ENCODE results near the gene IRX4. TPM values are rescaled to one million over a fixed set of nuclear protein-coding genes. Genes with fewer than 3 reads are reported as not detected.

Gene IRX4
- polyA plus RNA-seq, 1 donor = not detected

DNA sequence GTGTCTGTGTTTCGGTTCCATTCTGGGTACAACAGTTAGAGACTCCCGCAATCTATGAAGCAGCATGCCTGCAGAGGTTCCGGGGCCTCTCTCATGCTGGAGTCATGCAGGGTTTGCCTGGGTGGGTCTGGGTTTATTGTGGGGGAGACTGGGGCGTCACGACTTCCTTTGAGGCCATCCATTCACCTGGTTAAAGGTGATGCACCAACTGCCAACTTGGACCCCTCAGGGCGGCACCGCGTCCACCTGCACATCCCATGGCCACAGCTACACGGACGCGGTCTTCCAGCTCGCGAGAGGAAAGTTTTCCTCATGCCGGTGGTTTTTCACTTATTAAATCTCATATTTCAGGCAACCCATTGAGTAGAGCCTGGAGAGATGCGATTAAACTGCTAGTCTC, 30.9 kb upstream of the IRX4 start:
- WGBS (ENCODE audit: insufficient coverage, low lambda C conversion rate) = 100% methylated on average over 1 of the region's 15 CpGs
- H3K27me3 ChIP-seq (ENCODE audit: control insufficient read depth, insufficient read depth, low read length) = peaks cover 3% of the 10 kb centered on the region
- no peaks in the 10 kb centered on the region for H3K36me3 ChIP-seq (ENCODE audit: control insufficient read depth, insufficient read depth, low read length)
- H3K4me3 ChIP-seq (ENCODE audit: low read length) = no peak overlapping the region
- no peak for DNase-seq
- H3K9me3 ChIP-seq (ENCODE audit: control insufficient read depth, low read depth, low read length) = peaks cover 3% of the 10 kb centered on the region
- no peak overlapping the region for H3K27ac ChIP-seq (ENCODE audit: low read length)
- no peaks in the 10 kb centered on the region for H3K4me1 ChIP-seq (ENCODE audit: control insufficient read depth, insufficient read depth, low read length)

DNA sequence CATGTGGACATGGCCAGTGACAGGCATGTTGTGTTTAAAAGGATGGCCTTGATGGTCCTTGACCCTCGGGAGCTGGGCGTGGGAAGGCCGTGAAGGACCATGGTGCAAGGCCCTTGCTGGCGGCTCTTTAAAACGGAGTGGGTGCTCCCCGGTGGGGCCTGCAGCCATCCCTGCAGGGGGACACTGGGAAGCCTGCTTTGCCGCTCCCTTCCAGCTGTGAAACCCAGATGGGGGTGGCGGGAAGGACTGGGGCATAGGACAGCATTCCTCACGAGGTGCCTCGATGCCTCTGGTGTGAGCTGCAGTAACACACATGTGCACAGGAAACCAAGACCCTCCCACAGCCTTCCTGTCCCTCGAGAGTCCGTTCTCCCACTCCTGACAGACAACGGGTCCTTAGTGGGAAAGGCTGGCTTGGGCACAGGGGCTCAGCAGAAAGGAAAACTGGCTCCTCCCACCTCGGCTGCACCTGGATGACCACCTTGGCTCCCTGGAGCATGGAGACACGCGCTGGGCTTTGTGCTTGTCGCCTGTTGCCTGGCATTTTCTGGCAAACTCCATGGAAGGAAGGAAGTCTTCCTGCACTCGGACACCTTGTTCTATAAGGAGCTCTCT, 30.3 kb upstream of the IRX4 start:
- no CpG with 5 or more reads among the region's 18 CpGs for WGBS (ENCODE audit: insufficient coverage, low lambda C conversion rate)
- peaks cover under 1% of the 10 kb centered on the region for H3K27me3 ChIP-seq (ENCODE audit: control insufficient read depth, insufficient read depth, low read length)
- no peaks in the 10 kb centered on the region for H3K4me1 ChIP-seq (ENCODE audit: control insufficient read depth, insufficient read depth, low read length)
- peaks cover 3% of the 10 kb centered on the region for H3K9me3 ChIP-seq (ENCODE audit: control insufficient read depth, low read depth, low read length)
- no peaks in the 10 kb centered on the region for H3K36me3 ChIP-seq (ENCODE audit: control insufficient read depth, insufficient read depth, low read length)
- H3K4me3 ChIP-seq (ENCODE audit: low read length) = no peak overlapping the region
- no peak for DNase-seq
- no peak overlapping the region for H3K27ac ChIP-seq (ENCODE audit: low read length)

DNA sequence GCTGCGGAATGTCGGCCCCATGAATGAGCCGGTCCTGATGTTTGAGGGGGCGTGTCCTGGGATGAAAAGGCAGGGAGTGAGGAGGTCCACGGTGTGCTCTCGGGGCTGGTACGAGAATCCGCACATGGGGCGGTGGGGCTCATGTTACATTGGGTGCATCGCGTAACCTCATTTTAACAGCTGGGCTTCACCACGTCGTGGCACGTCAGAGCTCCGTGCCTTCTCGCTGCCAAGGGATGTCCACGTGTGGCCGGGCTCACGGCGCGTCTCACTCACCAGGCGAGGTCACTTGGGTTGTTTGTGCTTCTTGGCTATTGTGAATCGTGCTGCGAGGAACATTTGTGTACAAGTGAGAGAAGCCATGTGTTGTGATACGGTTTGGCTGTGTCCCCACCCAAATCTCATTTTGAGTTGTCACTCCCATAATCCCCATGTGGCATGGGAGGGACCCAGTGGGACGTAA, 29.1 kb upstream of the IRX4 start:
- Histone ChIP-seq H3K4me3 (ENCODE audit: low read length) (no peak overlapping the region), H3K27ac (ENCODE audit: low read length) (no peak overlapping the region), H3K4me1 (ENCODE audit: control insufficient read depth, insufficient read depth, low read length) (no peaks in the 10 kb centered on the region), H3K27me3 (ENCODE audit: control insufficient read depth, insufficient read depth, low read length) (no peaks in the 10 kb centered on the region), H3K9me3 (ENCODE audit: control insufficient read depth, low read depth, low read length) (peaks cover 3% of the 10 kb centered on the region), H3K36me3 (ENCODE audit: control insufficient read depth, insufficient read depth, low read length) (no peaks in the 10 kb centered on the region)
- no CpG with 5 or more reads among the region's 26 CpGs for WGBS (ENCODE audit: insufficient coverage, low lambda C conversion rate)
- DNase-seq = no peak

GRCh38 chr5:1910861-1911772, 28.4 kb upstream of the IRX4 start:
- WGBS (ENCODE audit: insufficient coverage, low lambda C conversion rate) = no CpG with 5 or more reads among the region's 15 CpGs
- no peak overlapping the region for H3K27ac ChIP-seq (ENCODE audit: low read length)

GRCh38 chr5:1910081-1910760, 27.5 kb upstream of the IRX4 start:
- H3K36me3 ChIP-seq (ENCODE audit: control insufficient read depth, insufficient read depth, low read length) = no peaks in the 10 kb centered on the region
- H3K9me3 ChIP-seq (ENCODE audit: control insufficient read depth, low read depth, low read length) = peaks cover 6% of the 10 kb centered on the region
- no peak for DNase-seq
- no peak overlapping the region for H3K27ac ChIP-seq (ENCODE audit: low read length)
- WGBS (ENCODE audit: insufficient coverage, low lambda C conversion rate) = no CpG with 5 or more reads among the region's 31 CpGs
- no peaks in the 10 kb centered on the region for H3K4me1 ChIP-seq (ENCODE audit: control insufficient read depth, insufficient read depth, low read length)
- H3K4me3 ChIP-seq (ENCODE audit: low read length) = no peak overlapping the region
- no peaks in the 10 kb centered on the region for H3K27me3 ChIP-seq (ENCODE audit: control insufficient read depth, insufficient read depth, low read length)

More at GRCh38 chr5:1910861-1911772, 28.4 kb upstream of the IRX4 start:
- no peaks in the 10 kb centered on the region for H3K27me3 ChIP-seq (ENCODE audit: control insufficient read depth, insufficient read depth, low read length)
- H3K4me3 ChIP-seq (ENCODE audit: low read length) = no peak overlapping the region
- peaks cover 3% of the 10 kb centered on the region for H3K9me3 ChIP-seq (ENCODE audit: control insufficient read depth, low read depth, low read length)
- no peak for DNase-seq
- H3K4me1 ChIP-seq (ENCODE audit: control insufficient read depth, insufficient read depth, low read length) = no peaks in the 10 kb centered on the region
- no peaks in the 10 kb centered on the region for H3K36me3 ChIP-seq (ENCODE audit: control insufficient read depth, insufficient read depth, low read length)

DNA sequence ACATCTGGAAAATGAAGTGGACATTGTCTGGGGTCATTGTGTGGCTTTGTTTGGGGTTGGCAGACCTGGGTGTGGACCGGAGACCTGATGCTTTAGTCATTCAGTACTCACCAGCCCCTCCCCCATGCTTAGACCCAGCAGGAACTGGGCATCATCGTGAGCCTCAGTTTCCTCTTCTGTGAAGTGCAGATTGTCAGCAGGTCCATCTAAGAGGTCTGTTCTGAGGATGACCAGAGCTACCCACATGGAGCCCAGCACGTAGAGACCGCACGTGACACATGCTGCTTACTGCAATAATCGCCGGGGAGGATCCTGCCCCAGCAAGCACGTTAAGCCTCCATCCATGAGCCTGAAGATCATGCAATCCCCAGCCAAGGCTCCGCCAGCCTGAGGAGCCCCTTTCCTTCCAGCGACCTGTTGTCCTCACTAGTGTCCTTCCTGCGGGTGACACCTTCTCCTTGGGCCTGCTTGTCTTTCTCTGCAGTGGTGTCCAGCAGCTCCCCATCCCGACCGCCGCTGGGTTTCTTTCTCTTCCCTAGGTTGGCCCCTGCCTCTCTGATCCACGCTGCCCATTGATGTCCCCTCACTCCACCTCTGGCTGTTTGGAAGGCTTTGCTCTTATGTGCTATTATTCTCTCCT, 26.7 kb upstream of the IRX4 start:
- WGBS (ENCODE audit: insufficient coverage, low lambda C conversion rate) = 93% methylated on average over 4 of the region's 15 CpGs
- Histone ChIP-seq H3K4me3 (ENCODE audit: low read length) (no peak overlapping the region), H3K36me3 (ENCODE audit: control insufficient read depth, insufficient read depth, low read length) (no peaks in the 10 kb centered on the region), H3K9me3 (ENCODE audit: control insufficient read depth, low read depth, low read length) (peaks cover 5% of the 10 kb centered on the region), H3K27ac (ENCODE audit: low read length) (no peak overlapping the region), H3K27me3 (ENCODE audit: control insufficient read depth, insufficient read depth, low read length) (no peaks in the 10 kb centered on the region), H3K4me1 (ENCODE audit: control insufficient read depth, insufficient read depth, low read length) (no peaks in the 10 kb centered on the region)
- DNase-seq = no peak

DNA sequence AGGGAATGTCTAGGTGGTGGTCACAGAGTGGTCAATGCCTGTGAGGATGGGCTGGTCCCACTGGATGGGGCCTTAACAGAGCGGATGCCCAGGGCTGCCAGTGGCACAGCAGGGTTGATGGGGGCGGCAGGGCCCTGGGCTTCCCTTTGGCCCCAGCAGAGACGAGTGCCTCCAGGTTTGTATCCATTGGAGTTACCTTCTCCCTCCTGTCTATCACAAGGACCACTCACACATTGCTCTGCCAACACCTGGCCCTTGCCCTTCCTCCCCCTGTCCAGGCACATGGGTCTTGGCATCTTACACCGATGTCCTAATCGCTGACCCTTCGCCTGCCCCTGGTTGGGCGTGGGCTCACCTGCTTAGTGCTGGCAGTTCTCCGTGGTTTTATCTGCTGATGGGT, 26.2 kb upstream of the IRX4 start:
- no CpG with 5 or more reads among the region's 8 CpGs for WGBS (ENCODE audit: insufficient coverage, low lambda C conversion rate)
- no peaks in the 10 kb centered on the region for H3K4me1 ChIP-seq (ENCODE audit: control insufficient read depth, insufficient read depth, low read length)
- no peak overlapping the region for H3K27ac ChIP-seq (ENCODE audit: low read length)
- H3K27me3 ChIP-seq (ENCODE audit: control insufficient read depth, insufficient read depth, low read length) = no peaks in the 10 kb centered on the region
- peaks cover 4% of the 10 kb centered on the region for H3K9me3 ChIP-seq (ENCODE audit: control insufficient read depth, low read depth, low read length)
- no peak for DNase-seq
- no peaks in the 10 kb centered on the region for H3K36me3 ChIP-seq (ENCODE audit: control insufficient read depth, insufficient read depth, low read length)
- no peak overlapping the region for H3K4me3 ChIP-seq (ENCODE audit: low read length)

- H3K4me3 ChIP-seq (ENCODE audit: low read length) = no peak overlapping the region
- no peaks in the 10 kb centered on the region for H3K4me1 ChIP-seq (ENCODE audit: control insufficient read depth, insufficient read depth, low read length)
- H3K27me3 ChIP-seq (ENCODE audit: control insufficient read depth, insufficient read depth, low read length) = no peaks in the 10 kb centered on the region
- no CpG with 5 or more reads among the region's 8 CpGs for WGBS (ENCODE audit: insufficient coverage, low lambda C conversion rate)
- H3K9me3 ChIP-seq (ENCODE audit: control insufficient read depth, low read depth, low read length) = peaks cover 4% of the 10 kb centered on the region
- H3K27ac ChIP-seq (ENCODE audit: low read length) = no peak overlapping the region
- H3K36me3 ChIP-seq (ENCODE audit: control insufficient read depth, insufficient read depth, low read length) = no peaks in the 10 kb centered on the region
- DNase-seq = no peak
Measured at GRCh38 chr5:1907616-1908015, 24.9 kb upstream of the IRX4 start.

- peaks cover 4% of the 10 kb centered on the region for H3K9me3 ChIP-seq (ENCODE audit: control insufficient read depth, low read depth, low read length)
- WGBS (ENCODE audit: insufficient coverage, low lambda C conversion rate) = 89% methylated on average over 1 of the region's 1 CpG
- H3K4me1 ChIP-seq (ENCODE audit: control insufficient read depth, insufficient read depth, low read length) = no peaks in the 10 kb centered on the region
- DNase-seq = no peak
- H3K27ac ChIP-seq (ENCODE audit: low read length) = no peak overlapping the region
- H3K27me3 ChIP-seq (ENCODE audit: control insufficient read depth, insufficient read depth, low read length) = no peaks in the 10 kb centered on the region
- no peaks in the 10 kb centered on the region for H3K36me3 ChIP-seq (ENCODE audit: control insufficient read depth, insufficient read depth, low read length)
- no peak overlapping the region for H3K4me3 ChIP-seq (ENCODE audit: low read length)
Measured at GRCh38 chr5:1905108-1905507, 22.4 kb upstream of the IRX4 start.

DNA sequence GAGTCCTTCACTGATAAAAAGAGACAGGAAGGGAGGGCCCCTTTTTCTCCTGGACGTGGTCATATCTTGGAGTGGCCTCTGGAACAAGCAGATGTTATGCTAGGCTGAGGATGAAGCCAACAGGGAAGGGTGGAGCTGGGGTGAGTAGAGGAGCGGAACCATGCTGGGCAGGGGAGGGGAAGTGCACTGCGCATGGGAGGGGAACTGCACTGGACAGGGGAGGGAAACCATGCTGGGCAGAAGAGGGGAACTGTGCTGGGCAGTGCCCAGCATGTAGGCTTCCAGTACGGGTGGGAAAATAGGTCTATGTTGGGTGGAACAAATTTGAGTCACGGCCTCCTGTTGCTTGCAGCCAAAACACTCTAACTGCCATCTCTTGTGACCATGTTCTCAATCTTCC, 19.3 kb upstream of the IRX4 start:
- H3K27me3 ChIP-seq (ENCODE audit: control insufficient read depth, insufficient read depth, low read length) = peaks cover 5% of the 10 kb centered on the region
- H3K27ac ChIP-seq (ENCODE audit: low read length) = no peak overlapping the region
- H3K9me3 ChIP-seq (ENCODE audit: control insufficient read depth, low read depth, low read length) = peaks cover 4% of the 10 kb centered on the region
- H3K36me3 ChIP-seq (ENCODE audit: control insufficient read depth, insufficient read depth, low read length) = no peaks in the 10 kb centered on the region
- WGBS (ENCODE audit: insufficient coverage, low lambda C conversion rate) = no CpG with 5 or more reads among the region's 5 CpGs
- H3K4me3 ChIP-seq (ENCODE audit: low read length) = no peak overlapping the region
- H3K4me1 ChIP-seq (ENCODE audit: control insufficient read depth, insufficient read depth, low read length) = no peaks in the 10 kb centered on the region
- no peak for DNase-seq
